Measurements from ENCODE around the gene GRIK5.
"Not testable (repeated sequence)": the region's sequence is repeated elsewhere in the genome, so short reads cannot be mapped to it uniquely, and the experiment has no call there.

The GRIK5 gene

GRCh38 chr19:41991925-41992569 lies 78.0 kb downstream of the GRIK5 start:
- not testable (repeated sequence) for DNase-seq (ENCODE audit: extremely low read depth in 1 of 2, low read depth in 1 of 2)

- DNase-seq (ENCODE audit: extremely low read depth in 1 of 2, low read depth in 1 of 2): no peak
Observed at GRCh38 chr19:41991025-41991424, 79.0 kb downstream of the GRIK5 start.

- DNase-seq (ENCODE audit: extremely low read depth in 1 of 2, low read depth in 1 of 2): no peak
Observed at GRCh38 chr19:41990615-41991014, 79.4 kb downstream of the GRIK5 start.

- no peak for DNase-seq (ENCODE audit: extremely low read depth in 1 of 2, low read depth in 1 of 2)
Observed at GRCh38 chr19:41990028-41990427, 80.0 kb downstream of the GRIK5 start.

- no peak for DNase-seq (ENCODE audit: extremely low read depth in 1 of 2, low read depth in 1 of 2)
Observed at GRCh38 chr19:41988947-41989346, 81.1 kb downstream of the GRIK5 start.

GRCh38 chr19:41987141-41987860 lies 82.7 kb downstream of the GRIK5 start:
- DNase-seq (ENCODE audit: extremely low read depth in 1 of 2, low read depth in 1 of 2): no peak

GRCh38 chr19:41984961-41985360 lies 85.0 kb downstream of the GRIK5 start:
- DNase-seq (ENCODE audit: extremely low read depth in 1 of 2, low read depth in 1 of 2): no peak

- no peak for DNase-seq (ENCODE audit: extremely low read depth in 1 of 2, low read depth in 1 of 2)
Observed at GRCh38 chr19:41981724-41982123, 88.3 kb downstream of the GRIK5 start.

GRCh38 chr19:41978470-41978869 lies 91.5 kb downstream of the GRIK5 start:
- DNase-seq (ENCODE audit: extremely low read depth in 1 of 2, low read depth in 1 of 2): no peak

- no peak for DNase-seq (ENCODE audit: extremely low read depth in 1 of 2, low read depth in 1 of 2)
Observed at GRCh38 chr19:41977916-41978315, 92.1 kb downstream of the GRIK5 start.

- DNase-seq (ENCODE audit: extremely low read depth in 1 of 2, low read depth in 1 of 2): no peak
Observed at GRCh38 chr19:41974652-41975051, 95.4 kb downstream of the GRIK5 start.

- DNase-seq (ENCODE audit: extremely low read depth in 1 of 2, low read depth in 1 of 2): no peak
Observed at GRCh38 chr19:41971363-41971762, 98.6 kb downstream of the GRIK5 start.

- no peak for DNase-seq (ENCODE audit: extremely low read depth in 1 of 2, low read depth in 1 of 2)
Observed at GRCh38 chr19:41969772-41970458, 100.1 kb downstream of the GRIK5 start.

- no peak for DNase-seq (ENCODE audit: extremely low read depth in 1 of 2, low read depth in 1 of 2)
Observed at GRCh38 chr19:41968751-41969595, 101.0 kb downstream of the GRIK5 start.

- DNase-seq (ENCODE audit: extremely low read depth in 1 of 2, low read depth in 1 of 2): no peak
Observed at GRCh38 chr19:41967054-41967783, 102.8 kb downstream of the GRIK5 start.

- DNase-seq (ENCODE audit: extremely low read depth in 1 of 2, low read depth in 1 of 2): no peak
Observed at GRCh38 chr19:41965106-41965505, 104.9 kb downstream of the GRIK5 start.

- no peak for DNase-seq (ENCODE audit: extremely low read depth in 1 of 2, low read depth in 1 of 2)
Observed at GRCh38 chr19:41960973-41961372, 109.0 kb downstream of the GRIK5 start.

GRCh38 chr19:41959056-41960053 lies 110.7 kb downstream of the GRIK5 start, which contains the start of gene RABAC1:
TSS of gene RABAC1 (minus strand) at chr19:41959321. CDS start at chr19:41959292, 29 bp downstream.
- peak; percentile 66 to 78 for DNase-seq (ENCODE audit: extremely low read depth in 1 of 2, low read depth in 1 of 2)
